ENCODE measurements around the gene EPB41L1.

- TF ChIP-seq HDGF (IDR thresholded peaks at IDR 0.05; ENCODE audit: borderline replicate concordance) = no peak
- no peak for TF ChIP-seq SP1 (IDR thresholded peaks at IDR 0.05)
- no peak for TF ChIP-seq TARDBP (IDR thresholded peaks at IDR 0.05)
- no peak for TF ChIP-seq BHLHE40 (IDR thresholded peaks at IDR 0.05; ENCODE audit: borderline replicate concordance)
- TF ChIP-seq FOXK2 (IDR thresholded peaks at IDR 0.05) = no peak
- TF ChIP-seq FOXM1 (IDR thresholded peaks at IDR 0.05; ENCODE audit: borderline replicate concordance) = no peak
- no peak for TF ChIP-seq ZNF384 (IDR thresholded peaks at IDR 0.05)
- TF ChIP-seq LEF1 (IDR thresholded peaks at IDR 0.05; ENCODE audit: borderline replicate concordance) = no peak
- TF ChIP-seq FOXA1 (IDR thresholded peaks at IDR 0.05) = no peak
Measured at GRCh38 chr20:36277546-36277945, 123.0 kb downstream of the EPB41L1 start.
